ENCODE results near the gene CLCC1.
"Not testable (repeated sequence)": the region's sequence is repeated elsewhere in the genome, so short reads cannot be mapped to it uniquely, and the experiment has no call there.

DNA sequence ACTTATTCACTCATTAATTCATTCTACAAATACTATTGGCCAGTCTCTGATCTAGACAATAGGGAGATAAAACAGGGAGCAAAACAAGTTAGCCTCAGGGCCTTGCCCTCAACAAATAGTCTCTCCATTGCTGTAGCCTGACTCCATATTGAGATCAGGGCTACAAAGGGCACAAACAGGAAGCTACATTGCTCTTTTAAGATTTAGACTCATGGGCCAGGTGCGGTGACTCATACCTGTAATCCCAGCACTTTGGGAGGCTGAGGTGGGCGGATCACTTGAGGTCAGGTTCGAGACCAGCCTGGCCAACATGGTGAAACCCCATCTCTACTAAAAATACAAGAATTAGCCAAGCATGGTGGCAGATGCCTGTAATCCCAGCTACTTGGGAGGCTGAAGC lies 33.3 kb upstream of the CLCC1 start:
- TF ChIP-seq, protein P1, sequence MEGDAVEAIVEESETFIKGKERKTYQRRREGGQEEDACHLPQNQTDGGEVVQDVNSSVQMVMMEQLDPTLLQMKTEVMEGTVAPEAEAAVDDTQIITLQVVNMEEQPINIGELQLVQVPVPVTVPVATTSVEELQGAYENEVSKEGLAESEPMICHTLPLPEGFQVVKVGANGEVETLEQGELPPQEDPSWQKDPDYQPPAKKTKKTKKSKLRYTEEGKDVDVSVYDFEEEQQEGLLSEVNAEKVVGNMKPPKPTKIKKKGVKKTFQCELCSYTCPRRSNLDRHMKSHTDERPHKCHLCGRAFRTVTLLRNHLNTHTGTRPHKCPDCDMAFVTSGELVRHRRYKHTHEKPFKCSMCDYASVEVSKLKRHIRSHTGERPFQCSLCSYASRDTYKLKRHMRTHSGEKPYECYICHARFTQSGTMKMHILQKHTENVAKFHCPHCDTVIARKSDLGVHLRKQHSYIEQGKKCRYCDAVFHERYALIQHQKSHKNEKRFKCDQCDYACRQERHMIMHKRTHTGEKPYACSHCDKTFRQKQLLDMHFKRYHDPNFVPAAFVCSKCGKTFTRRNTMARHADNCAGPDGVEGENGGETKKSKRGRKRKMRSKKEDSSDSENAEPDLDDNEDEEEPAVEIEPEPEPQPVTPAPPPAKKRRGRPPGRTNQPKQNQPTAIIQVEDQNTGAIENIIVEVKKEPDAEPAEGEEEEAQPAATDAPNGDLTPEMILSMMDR (IDR thresholded peaks at IDR 0.05; ENCODE audit: low read depth, low read length, missing input control), result not testable (repeated sequence)
- TF ChIP-seq, protein P2, sequence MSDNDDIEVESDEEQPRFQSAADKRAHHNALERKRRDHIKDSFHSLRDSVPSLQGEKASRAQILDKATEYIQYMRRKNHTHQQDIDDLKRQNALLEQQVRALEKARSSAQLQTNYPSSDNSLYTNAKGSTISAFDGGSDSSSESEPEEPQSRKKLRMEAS (IDR thresholded peaks at IDR 0.05), result not testable (repeated sequence)
- TF ChIP-seq, protein P3, sequence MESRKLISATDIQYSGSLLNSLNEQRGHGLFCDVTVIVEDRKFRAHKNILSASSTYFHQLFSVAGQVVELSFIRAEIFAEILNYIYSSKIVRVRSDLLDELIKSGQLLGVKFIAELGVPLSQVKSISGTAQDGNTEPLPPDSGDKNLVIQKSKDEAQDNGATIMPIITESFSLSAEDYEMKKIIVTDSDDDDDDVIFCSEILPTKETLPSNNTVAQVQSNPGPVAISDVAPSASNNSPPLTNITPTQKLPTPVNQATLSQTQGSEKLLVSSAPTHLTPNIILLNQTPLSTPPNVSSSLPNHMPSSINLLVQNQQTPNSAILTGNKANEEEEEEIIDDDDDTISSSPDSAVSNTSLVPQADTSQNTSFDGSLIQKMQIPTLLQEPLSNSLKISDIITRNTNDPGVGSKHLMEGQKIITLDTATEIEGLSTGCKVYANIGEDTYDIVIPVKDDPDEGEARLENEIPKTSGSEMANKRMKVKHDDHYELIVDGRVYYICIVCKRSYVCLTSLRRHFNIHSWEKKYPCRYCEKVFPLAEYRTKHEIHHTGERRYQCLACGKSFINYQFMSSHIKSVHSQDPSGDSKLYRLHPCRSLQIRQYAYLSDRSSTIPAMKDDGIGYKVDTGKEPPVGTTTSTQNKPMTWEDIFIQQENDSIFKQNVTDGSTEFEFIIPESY (IDR thresholded peaks at IDR 0.05), result not testable (repeated sequence)
- not testable (repeated sequence) for TF ChIP-seq EGR1 (IDR thresholded peaks at IDR 0.05; ENCODE audit: low read depth in 2 of 2); JUND (IDR thresholded peaks at IDR 0.05); TAF1 (conservative IDR thresholded peaks at IDR 0.05); GABPA (IDR thresholded peaks at IDR 0.05 in 1 of 2, conservative IDR thresholded peaks at IDR 0.05 in 1 of 2); YY1 (IDR thresholded peaks at IDR 0.05); HNF4G (IDR thresholded peaks at IDR 0.05); RAD21 (IDR thresholded peaks at IDR 0.05)
- TF ChIP-seq, protein P4, sequence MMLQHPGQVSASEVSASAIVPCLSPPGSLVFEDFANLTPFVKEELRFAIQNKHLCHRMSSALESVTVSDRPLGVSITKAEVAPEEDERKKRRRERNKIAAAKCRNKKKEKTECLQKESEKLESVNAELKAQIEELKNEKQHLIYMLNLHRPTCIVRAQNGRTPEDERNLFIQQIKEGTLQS (IDR thresholded peaks at IDR 0.05), result not testable (repeated sequence)
- TF ChIP-seq, protein P5, sequence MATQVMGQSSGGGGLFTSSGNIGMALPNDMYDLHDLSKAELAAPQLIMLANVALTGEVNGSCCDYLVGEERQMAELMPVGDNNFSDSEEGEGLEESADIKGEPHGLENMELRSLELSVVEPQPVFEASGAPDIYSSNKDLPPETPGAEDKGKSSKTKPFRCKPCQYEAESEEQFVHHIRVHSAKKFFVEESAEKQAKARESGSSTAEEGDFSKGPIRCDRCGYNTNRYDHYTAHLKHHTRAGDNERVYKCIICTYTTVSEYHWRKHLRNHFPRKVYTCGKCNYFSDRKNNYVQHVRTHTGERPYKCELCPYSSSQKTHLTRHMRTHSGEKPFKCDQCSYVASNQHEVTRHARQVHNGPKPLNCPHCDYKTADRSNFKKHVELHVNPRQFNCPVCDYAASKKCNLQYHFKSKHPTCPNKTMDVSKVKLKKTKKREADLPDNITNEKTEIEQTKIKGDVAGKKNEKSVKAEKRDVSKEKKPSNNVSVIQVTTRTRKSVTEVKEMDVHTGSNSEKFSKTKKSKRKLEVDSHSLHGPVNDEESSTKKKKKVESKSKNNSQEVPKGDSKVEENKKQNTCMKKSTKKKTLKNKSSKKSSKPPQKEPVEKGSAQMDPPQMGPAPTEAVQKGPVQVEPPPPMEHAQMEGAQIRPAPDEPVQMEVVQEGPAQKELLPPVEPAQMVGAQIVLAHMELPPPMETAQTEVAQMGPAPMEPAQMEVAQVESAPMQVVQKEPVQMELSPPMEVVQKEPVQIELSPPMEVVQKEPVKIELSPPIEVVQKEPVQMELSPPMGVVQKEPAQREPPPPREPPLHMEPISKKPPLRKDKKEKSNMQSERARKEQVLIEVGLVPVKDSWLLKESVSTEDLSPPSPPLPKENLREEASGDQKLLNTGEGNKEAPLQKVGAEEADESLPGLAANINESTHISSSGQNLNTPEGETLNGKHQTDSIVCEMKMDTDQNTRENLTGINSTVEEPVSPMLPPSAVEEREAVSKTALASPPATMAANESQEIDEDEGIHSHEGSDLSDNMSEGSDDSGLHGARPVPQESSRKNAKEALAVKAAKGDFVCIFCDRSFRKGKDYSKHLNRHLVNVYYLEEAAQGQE (IDR thresholded peaks at IDR 0.05), result not testable (repeated sequence)

Measured in liver (tissue), 3 donors.